Measurements from ENCODE around the gene GPANK1.

GPANK1 gene

DNA sequence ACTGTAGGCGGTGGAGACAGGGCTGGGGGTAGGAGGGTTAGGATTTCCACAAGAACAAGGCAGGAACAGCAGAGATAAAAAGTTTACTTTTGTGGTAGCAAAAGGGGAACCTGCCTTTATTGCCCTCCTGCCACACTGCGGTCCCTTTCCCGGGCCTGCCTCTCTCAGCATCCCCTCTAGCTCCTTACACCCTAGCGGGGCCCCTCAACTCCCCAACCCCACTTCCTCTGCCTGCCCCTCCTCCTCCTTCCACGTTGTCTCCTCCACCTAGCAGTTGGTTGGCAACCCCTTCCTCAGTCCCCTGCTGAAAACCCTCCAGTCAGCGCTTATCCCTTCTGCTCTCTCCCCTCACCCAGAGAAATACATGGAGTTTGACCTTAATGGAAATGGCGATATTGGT, 49.0 kb downstream of the GPANK1 start:
- DNase-seq: peak in 3 of 4 experiments; percentile 38 to 49 (median 41)

DNA sequence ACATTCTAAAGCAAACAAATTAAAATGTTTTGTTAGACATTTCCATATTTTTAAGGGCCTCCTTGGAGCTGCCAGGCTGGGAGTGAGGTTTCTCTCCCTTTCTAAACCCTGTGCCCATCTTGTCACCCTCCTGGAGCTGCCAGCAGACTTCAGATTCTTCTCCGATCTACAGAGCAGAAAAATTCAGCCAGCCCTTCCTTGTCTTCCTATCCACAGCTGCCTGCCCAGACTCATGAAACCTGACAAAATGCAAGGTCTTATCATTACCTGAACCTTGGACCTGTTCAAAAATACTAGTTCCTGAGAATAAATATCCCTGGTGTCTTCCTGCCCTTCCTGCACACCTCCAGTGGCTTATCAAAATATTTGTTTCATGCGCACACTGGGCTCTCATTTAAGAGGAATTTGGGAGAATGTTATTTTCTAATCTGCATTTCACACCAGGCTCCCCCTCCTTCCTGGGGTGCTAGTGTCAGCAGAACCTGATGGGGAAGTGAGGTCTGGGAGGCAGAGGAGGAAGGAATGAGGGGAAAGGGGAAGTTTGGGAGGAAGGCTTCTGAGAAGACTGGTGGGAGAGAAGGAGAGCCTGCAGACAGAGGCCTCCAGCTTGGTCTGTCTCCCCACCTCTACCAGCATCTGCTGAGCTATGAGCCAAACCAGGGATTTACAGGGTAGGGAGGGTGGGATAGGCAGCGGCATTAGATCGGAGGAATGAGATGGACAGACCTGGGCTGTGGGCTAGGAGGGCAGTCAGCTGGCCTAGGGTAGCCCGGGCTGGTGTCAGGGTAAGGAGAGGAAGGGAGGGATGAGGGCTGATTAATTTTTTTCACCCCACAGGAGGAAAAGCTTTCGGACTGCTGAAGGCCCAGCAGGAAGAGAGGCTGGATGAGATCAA, 49.9 kb downstream of the GPANK1 start, which contains the start of gene AIF1:
TSS of gene AIF1 (plus strand) at position 551 of the 895 bp plus-strand sequence. CDS start at position 647, 96 bp downstream.
- peak; percentile 66 to 90 (median 88) for DNase-seq

DNA sequence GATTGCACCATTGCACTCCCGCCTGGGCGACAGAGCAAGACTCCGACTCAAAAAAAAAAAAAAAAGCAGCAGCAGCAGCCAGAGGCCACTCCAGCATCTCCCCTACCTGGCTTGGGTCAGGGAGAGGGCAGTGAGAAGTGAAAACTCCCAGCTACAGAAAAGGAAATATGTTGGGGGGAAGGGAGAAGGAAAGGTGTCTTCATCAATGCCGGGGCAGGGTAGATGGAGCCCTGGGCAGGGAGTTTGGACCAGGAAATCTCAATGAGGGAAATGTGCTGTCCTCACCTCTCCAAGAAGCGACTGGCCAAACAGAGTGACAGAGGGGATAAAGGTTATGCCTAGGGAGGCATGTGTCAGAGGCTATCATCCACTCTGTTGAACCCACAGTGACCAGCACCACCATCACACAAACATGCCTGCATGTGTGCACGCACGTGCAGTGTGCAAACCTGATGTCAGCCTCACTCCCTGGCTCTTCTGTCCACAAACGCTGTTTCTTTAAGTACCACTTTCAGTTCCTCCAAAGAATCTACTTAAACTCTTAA, 50.6 kb downstream of the GPANK1 start:
- DNase-seq: peak; percentile 61 to 81 (median 72)

All from suppressor macrophage (primary cell).